HG03469 (cell line): Measurements from ENCODE around the gene BCL7B.
"Not testable (repeated sequence)": the region's sequence is repeated elsewhere in the genome, so short reads cannot be mapped to it uniquely, and the experiment has no call there.

Source experiments
- ATAC-seq: cut with Tn5 transposase; IDR thresholded peaks from one replicate; pipeline ENCODE4 v1.9.1; 2021; ENCODE audit warnings: mild to moderate bottlenecking, moderate library complexity, moderate number of reproducible peaks; ENCODE audit not compliant: unreplicated experiment

BCL7B gene

DNA sequence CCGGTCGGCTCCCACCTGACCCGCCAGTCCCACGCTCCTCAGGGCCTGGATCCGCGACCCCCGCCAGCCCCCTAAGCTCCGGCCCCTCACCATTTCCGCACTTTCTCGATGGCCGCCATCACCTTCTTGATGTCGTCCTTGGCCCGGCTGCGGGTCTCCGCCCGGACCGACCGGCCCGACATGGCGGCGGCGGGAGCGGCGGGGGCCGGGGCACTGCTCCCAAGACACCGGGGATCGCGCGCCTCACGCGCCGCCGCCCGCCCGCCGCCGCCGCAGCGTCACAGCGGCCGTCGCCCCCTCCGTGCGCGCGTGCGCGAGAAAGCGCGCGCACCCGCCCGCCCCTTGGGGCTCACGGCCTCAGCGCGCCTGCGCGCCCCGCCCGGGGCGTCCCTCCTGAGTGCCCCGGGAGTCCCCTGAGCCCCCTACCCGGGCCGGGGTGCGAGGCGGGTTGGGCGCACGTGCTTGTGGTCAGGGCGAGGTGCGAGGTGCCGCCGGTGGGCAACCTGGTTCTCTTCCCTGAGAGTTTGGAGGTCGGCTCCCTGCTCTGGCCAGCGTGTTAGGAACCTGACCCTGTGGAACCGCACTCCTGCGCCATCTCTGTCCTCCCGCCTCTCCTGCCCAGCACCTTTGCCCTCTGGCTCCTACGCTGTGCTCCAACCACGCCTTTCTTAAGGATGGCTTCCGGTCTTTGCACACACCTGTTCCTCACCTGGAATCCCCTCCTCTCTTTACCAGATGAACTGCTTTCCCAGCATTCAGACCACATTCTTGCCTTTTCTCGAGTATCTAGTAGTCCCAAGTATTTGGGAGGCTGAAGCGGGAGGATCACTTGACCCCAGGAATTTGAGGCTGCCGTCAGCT, at the start of gene BCL7B:
TSS of gene BCL7B (minus strand) at position 294 of the 861 bp plus-strand sequence. CDS start at position 182, 112 bp downstream.
- peak; percentile 28 for ATAC-seq

DNA sequence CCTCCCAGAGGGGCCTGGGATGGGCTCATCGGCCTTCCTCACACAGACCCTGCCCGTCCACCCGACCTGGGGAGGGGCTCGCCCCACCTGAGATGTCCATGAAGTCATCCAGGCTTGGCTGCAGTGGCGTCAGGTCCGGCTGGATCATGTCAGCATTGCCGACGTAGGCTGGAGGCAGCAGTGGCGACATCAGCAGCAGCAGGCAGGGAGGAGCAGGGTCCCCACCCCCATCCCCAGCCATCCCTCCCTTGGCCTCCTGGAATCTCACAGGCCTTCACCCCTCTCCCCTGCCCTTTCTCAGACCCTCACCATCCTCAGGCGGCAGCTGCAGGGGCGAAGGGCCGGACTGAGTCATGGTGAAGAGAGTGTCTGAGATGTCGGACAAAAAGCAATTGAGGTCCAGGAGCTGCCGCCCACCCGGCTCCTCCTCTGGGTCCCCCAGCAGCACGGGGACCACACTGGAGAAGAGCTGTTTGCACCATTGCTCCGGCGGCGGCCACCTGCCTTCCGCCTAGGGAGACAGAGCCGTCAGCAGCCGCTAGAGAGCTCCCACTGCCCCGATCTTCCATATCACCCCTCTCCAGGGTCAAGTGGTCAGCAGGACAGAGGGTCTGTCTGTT, 48.2 kb upstream of the BCL7B start:
- no peak for ATAC-seq

- no peak for ATAC-seq
Observed at GRCh38 chr7:73602721-73603651, 45.5 kb upstream of the BCL7B start.

DNA sequence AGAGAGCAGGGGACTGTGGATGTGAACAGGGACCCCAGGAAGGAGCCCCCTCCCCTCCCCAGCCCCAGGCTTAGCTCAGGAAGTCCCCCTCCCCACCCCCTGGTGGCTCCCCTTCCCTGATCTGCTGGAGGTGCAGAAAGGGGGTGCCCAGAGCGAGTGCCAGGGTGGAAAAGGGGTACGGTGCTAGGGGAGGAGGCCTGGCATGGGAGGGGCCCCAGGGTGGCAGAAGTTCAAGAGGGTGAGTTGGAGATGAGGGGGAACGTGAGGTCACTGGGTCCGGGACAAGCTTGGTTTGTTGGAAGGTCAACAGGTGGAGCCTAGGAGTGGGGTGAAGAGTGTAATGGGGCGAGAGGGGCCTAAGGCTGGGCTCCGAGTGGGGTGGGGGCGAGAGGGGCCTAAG, 42.4 kb upstream of the BCL7B start:
- ATAC-seq: no peak

DNA sequence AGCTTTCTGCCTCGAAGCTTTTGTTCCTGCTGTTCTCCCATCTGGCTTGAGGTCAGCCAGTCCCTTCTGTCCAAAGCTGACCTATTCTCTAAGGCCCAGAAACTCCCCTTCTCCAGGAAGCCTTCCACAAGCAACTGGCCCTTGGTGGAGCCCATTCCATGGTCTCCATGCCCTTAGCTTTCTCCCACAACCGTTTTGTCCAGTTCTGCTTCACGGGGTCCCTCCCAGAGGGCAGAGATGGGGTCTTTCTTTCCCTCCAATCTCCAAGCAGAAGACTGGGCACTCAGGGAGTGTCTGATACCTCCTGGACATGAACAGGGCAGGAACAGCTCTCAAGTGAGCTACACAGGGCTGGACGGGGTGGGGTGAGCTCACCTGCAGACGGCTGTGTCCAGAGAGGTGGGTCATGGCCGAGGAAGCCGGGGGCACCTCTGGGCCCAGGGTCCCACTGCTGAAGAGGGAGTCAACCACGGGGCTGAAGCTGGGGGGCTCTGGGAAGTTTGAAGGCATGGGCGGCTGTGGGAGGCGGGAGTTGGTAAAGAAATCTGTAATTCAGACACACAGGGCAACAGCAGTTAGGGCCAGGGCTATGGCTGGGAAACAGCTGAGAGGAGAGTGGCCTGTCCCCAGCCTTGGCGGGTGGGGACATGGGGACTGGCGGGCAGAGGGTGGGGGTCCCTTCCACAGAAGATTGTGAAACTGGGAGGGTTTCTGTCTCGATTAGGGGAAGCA, 41.8 kb upstream of the BCL7B start:
- ATAC-seq: no peak

- ATAC-seq: no peak
Observed at GRCh38 chr7:73597978-73598782, 40.7 kb upstream of the BCL7B start.

DNA sequence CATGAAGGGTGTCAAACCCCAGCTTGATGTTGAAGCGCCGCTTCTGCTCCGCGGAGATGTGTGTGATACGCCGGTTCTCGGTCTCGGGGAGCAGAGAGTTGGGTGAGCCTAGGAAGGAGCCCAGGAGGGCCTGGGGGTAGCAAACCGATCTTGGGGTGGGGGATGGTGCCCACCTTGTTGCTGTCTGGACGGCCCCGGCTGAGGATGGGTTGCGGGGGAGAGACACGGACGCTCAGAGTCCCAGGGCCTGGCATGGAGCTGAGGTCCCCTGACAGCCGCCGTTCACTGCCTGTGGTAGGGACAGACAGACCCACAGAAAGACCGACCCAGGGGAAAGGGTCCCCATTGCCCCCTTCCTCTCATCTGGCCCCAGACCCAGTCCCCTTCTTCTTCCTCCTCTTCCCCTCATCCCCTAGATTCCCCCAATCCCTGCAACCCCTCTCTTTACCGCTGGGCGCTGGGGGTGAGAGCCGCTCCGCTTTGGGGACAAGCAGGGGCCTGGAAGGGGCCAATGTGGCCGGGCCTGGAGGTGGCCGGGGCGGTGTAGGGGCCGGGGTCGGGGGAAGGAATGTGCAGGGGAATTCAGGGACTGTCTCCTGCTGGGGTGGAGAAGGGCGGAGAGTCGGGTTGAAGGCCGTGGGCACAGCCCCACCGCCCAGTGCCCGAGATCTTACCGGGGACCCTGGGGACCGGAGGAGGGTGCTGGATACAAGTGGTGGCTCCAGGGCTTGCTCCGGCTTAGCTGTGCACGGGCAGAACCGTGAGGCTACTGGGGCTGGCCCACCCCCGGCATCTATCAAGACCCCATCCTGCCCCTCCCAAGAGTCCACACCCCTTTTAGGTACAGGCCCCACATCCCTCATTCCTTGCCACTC, 38.9 kb upstream of the BCL7B start:
- no peak for ATAC-seq

DNA sequence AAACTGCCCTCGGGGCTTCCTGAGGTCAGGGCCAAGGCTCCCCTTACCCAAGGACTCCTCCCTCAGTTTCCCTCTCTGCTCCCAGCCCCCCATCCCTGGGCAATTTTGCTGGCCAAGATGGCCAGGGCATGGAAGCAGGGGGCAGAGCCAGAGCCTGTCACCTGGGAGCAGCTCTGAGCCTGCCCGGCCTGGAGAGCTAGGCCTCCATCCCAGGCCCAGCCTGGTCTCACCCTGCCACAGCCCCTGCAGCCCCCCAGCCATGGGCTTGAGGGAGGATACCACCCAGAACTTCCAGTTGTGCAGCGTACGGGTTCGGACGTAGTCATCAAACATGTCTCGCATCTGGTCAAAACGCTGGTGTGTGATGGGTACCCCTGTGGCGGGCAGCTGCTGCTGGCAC, 37.9 kb upstream of the BCL7B start:
- ATAC-seq: no peak

GRCh38 chr7:73593207-73594045, 35.9 kb upstream of the BCL7B start:
- ATAC-seq: no peak

DNA sequence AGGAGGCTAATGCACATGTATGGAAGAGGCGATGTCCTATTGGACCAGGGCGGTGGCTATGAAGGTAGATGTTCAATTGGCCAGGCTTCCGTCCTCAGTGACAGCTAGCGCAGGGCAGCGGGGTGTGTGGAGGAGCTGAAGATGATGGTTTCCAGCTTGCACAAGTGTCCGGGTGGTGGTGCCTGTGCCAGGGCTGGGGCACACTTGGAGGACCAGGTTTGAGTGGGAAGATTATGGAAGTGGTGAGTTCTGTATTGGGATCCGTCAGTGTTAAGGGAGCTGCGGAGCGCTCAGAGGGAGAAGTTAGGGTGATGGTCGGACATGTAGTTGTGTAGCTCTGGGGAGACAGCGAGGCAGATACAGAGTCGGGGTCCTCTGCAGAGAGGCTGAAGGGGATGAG, 29.4 kb upstream of the BCL7B start:
- ATAC-seq: no peak

DNA sequence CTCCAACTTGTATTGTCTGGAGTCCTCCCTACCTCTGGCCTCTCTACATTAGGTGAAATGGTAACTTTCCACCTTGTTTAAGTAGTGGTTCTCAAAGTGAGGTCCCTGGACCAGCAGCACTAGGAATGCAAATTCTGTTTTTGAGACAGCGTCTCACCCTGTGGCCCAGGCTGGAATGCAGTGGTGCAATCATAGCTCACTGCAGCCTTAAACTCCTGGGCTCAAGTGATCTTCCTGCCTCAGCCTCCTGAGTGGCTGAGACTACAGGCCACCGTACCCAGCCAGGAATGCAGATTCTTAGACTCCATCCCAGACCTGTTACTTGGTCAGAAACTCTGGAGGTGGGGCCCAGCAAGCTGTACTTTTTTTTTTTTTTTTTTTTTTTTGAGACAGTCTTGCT, 27.7 kb upstream of the BCL7B start:
- ATAC-seq: no peak

GRCh38 chr7:73582664-73583202, 25.2 kb upstream of the BCL7B start:
- ATAC-seq: no peak

DNA sequence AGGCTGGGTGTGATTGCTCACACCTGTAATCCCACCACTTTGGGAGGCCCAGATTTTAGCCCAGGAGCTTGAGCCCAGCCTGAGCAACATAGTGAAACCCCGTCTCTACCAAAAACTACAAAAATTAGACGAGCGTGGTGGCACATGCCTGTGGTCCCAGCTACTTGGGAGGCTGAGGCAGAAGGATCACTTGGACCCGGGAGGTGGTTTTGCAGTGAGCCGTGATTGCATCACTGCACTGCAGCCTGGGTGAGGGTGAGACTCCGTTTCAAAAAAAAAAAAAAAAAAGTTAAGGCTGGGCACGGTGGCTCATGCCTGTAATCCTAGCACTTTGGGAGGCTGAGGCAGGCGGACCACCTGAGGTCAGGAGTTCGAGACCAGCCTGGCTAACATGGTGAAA, 23.5 kb upstream of the BCL7B start:
- not testable (repeated sequence) for ATAC-seq

DNA sequence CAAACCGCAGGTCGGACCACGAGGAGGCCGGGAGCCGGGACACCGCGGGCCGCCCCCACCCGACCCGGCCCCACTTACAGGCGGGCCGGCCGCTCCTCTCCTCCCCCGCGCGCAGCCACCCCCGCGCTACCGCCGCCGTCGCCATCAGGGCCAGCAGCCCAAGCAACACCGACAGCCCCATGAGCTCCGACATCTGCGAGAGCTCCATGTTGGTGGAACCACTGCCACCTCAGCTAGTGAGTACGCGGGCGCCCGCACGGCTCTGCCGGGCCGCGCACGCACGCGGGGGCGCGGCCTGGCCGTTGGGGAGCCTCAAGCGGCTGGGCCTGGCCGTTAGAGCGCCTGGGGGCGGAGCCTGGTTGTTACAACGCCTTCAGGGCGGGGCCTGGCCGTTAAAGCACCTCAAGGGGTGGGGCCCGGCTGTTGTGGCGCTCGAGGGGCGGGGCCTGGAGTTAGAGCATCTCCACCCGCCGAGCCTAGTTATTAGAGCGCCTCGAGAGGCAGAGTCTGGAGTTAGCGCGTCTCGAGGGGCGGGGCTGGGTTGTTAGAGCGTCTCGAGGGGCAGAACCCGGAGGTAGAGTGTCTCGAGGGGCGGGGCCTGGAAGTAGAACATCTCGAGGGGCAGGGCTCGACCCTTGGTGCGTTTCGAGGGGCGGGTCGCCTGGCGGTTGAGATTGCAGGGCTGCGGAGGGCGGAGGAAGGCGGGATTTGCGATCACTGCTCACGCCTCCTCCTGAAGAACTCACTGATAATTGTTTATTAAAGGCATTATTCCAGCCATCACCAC, 21.0 kb upstream of the BCL7B start, which contains the start of gene TBL2:
TSS of gene TBL2 (minus strand) at position 238 of the 787 bp plus-strand sequence. CDS start at position 208, 30 bp downstream.
- peak; percentile 74 for ATAC-seq

- ATAC-seq: no peak
Observed at GRCh38 chr7:73577627-73578341, 20.3 kb upstream of the BCL7B start.

GRCh38 chr7:73573791-73574190, 16.3 kb upstream of the BCL7B start:
- no peak for ATAC-seq
